ENCODE data around the gene CLECL1.
A peak's percentile ranks its signal among the peaks of the same experiment; 100 is the strongest.

CLECL1 gene

DNA sequence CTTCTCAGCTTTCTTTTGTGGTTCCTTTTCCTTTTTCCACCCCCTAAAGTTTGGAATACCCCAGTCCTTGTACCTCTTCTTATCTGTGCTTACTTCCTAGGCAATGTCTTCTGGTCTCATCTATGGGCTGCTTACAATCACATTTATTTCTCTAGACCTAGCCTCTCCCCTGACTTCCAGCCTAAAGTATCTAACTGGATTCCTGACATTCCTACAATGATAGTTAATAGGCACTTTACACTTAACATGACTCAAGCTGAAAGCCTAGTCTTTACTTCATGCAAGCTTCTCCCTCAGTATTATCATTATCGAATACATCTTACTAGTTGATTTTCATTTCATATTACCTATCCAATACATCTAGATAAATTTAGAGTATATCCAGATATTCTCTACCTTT is 21.2 kb downstream of the CLECL1 start:
- Histone ChIP-seq H3K79me1 (ENCODE audit: low read length) (no peaks in the 10 kb centered on the region), H2BK120ac (ENCODE audit: insufficient read depth, low read length, poor library complexity) (no peak overlapping the region), H3K9me3 (ENCODE audit: insufficient read depth, low read depth, low read length) (no peaks in the 10 kb centered on the region), H3K14ac (ENCODE audit: low read length) (no peak overlapping the region), H3K27ac (ENCODE audit: low read depth, low read length) (no peak overlapping the region), H4K8ac (ENCODE audit: low read depth, low read length) (no peak overlapping the region), H3K4me1 (ENCODE audit: control insufficient read depth in 1 of 2, insufficient read depth in 2 of 2, low read length in 2 of 2) (peaks cover 5 to 7% of the 10 kb centered on the region in 2 experiments), H3K36me3 (ENCODE audit: control insufficient read depth in 1 of 2, insufficient read depth in 2 of 2, low read length in 2 of 2) (no peaks in the 10 kb centered on the region), H3K4me3 (ENCODE audit: low read depth, low read length) (no peak overlapping the region), H2AK5ac (ENCODE audit: low read length) (no peak overlapping the region), H2BK12ac (ENCODE audit: low read length) (no peak overlapping the region), H2AFZ (ENCODE audit: insufficient read depth, low read length, poor library complexity) (no peak overlapping the region), H3K79me2 (ENCODE audit: control insufficient read depth, insufficient read depth, low read length, poor library complexity) (no peaks in the 10 kb centered on the region), H3K18ac (ENCODE audit: low read length) (no peak overlapping the region), H4K12ac (ENCODE audit: low read depth, low read length) (no peak overlapping the region), H2BK5ac (ENCODE audit: low read depth, low read length, poor library complexity) (no peak overlapping the region), H3K4me2 (ENCODE audit: low read length) (no peak overlapping the region), H4K91ac (ENCODE audit: low read depth, low read length) (no peak overlapping the region), H3K9ac (ENCODE audit: low read length) (no peak overlapping the region), H3K27me3 (ENCODE audit: insufficient read depth, low read length) (no peaks in the 10 kb centered on the region), H3K23ac (ENCODE audit: low read length) (no peak overlapping the region), H3K4ac (ENCODE audit: low read depth, low read length) (no peak overlapping the region)
- peak in 1 of 2 donors; percentile 75 for DNase-seq
- no CpG with 5 or more reads among the region's 1 CpG for WGBS (ENCODE audit: extremely low coverage, insufficient coverage, insufficient read length)

DNA sequence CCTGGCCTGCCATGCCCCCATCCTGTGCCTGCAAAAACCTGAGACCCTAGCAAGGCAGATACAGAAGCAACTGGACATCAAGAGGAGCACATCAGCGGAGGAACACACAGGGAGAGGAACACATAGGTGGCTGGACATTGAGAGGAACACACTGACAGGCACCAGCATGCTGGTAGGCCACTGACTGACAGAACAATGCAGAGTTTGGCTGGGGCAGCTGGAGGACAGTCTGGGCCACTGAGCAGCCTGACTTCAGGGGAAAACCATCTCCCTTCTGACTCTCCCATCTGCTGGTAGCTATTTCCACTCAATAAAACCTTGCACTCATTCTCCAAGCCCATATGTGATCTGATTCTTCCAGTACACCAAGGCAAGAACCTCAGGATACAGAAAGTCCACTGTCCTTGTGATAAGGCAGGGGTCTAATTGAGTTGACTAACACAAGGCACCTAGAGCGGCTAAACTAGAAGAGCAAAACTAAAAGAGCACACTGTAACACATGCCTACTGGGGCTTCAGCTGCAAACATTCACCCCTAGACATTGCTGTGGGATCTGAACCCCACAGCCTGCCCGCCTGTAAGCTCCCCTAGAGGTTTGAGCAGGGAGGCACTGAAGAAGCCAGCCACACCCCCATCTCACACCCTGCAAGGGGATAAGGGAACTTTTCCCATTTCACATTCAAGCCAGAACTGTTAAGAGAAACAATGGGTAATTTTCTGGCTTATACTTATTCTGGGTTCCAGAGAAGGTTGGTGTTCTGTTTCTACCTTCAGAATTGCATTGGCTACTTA is 22.1 kb downstream of the CLECL1 start:
- no peak overlapping the region for H3K4me3 ChIP-seq (ENCODE audit: low read depth, low read length)
- H3K4ac ChIP-seq (ENCODE audit: low read depth, low read length), result no peak overlapping the region
- H3K79me2 ChIP-seq (ENCODE audit: control insufficient read depth, insufficient read depth, low read length, poor library complexity), result no peaks in the 10 kb centered on the region
- H3K9me3 ChIP-seq (ENCODE audit: insufficient read depth, low read depth, low read length), result no peaks in the 10 kb centered on the region
- no peak overlapping the region for H4K8ac ChIP-seq (ENCODE audit: low read depth, low read length)
- WGBS (ENCODE audit: extremely low coverage, insufficient coverage, insufficient read length), result no CpG with 5 or more reads among the region's 3 CpGs
- no peak overlapping the region for H2BK120ac ChIP-seq (ENCODE audit: insufficient read depth, low read length, poor library complexity)
- peak overlapping the region; percentile 39 for H2AK5ac ChIP-seq (ENCODE audit: low read length)
- H3K14ac ChIP-seq (ENCODE audit: low read length), result peak overlapping the region; percentile 24
- no peaks in the 10 kb centered on the region for H3K79me1 ChIP-seq (ENCODE audit: low read length)
- H2BK12ac ChIP-seq (ENCODE audit: low read length), result peak overlapping the region; percentile 46
- no peak overlapping the region for H4K12ac ChIP-seq (ENCODE audit: low read depth, low read length)
- H3K4me2 ChIP-seq (ENCODE audit: low read length), result no peak overlapping the region
- H3K23ac ChIP-seq (ENCODE audit: low read length), result no peak overlapping the region
- no peak overlapping the region for H3K18ac ChIP-seq (ENCODE audit: low read length)
- peak overlapping the region; percentile 39 for H4K91ac ChIP-seq (ENCODE audit: low read depth, low read length)
- no peaks in the 10 kb centered on the region for H3K36me3 ChIP-seq (ENCODE audit: control insufficient read depth in 1 of 2, insufficient read depth in 2 of 2, low read length in 2 of 2)
- no peak overlapping the region for H2AFZ ChIP-seq (ENCODE audit: insufficient read depth, low read length, poor library complexity)
- H3K27me3 ChIP-seq (ENCODE audit: insufficient read depth, low read length), result no peaks in the 10 kb centered on the region
- peak overlapping the region; percentile 42 for H2BK5ac ChIP-seq (ENCODE audit: low read depth, low read length, poor library complexity)
- no peak overlapping the region for H3K27ac ChIP-seq (ENCODE audit: low read depth, low read length)
- DNase-seq, result peak; percentile 96 to 97
- H3K9ac ChIP-seq (ENCODE audit: low read length), result no peak overlapping the region
- H3K4me1 ChIP-seq (ENCODE audit: control insufficient read depth in 1 of 2, insufficient read depth in 2 of 2, low read length in 2 of 2), result peaks cover 5 to 7% of the 10 kb centered on the region in 2 experiments

DNA sequence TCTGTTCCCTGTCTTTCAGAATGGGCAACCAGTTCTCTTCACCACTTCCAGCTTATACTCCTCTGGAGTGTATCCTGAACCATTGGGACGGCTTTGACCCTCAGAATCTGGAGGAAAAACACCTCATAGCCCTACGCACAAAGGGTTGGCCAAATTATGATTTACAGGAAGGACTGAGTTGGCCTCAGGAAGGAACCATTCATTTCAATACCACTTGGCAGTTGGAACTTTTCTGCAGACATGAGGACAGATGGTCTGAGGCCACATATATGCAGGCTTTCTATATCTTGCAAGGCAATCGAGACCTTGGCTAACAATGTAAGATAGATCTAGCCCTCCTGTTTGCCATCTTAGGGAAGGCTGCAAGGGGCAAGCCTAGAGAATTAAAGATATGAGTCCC is 24.0 kb downstream of the CLECL1 start:
- no peak for DNase-seq
- Histone ChIP-seq H2AK5ac (ENCODE audit: low read length) (no peak overlapping the region), H3K27ac (ENCODE audit: low read depth, low read length) (no peak overlapping the region), H2BK120ac (ENCODE audit: insufficient read depth, low read length, poor library complexity) (no peak overlapping the region), H4K91ac (ENCODE audit: low read depth, low read length) (no peak overlapping the region), H2BK5ac (ENCODE audit: low read depth, low read length, poor library complexity) (no peak overlapping the region), H3K27me3 (ENCODE audit: insufficient read depth, low read length) (no peaks in the 10 kb centered on the region), H3K4me1 (ENCODE audit: control insufficient read depth in 1 of 2, insufficient read depth in 2 of 2, low read length in 2 of 2) (peaks cover 5 to 7% of the 10 kb centered on the region in 2 experiments), H3K14ac (ENCODE audit: low read length) (no peak overlapping the region), H4K12ac (ENCODE audit: low read depth, low read length) (no peak overlapping the region), H3K36me3 (ENCODE audit: control insufficient read depth in 1 of 2, insufficient read depth in 2 of 2, low read length in 2 of 2) (no peaks in the 10 kb centered on the region), H3K79me1 (ENCODE audit: low read length) (no peaks in the 10 kb centered on the region), H3K23ac (ENCODE audit: low read length) (no peak overlapping the region), H3K18ac (ENCODE audit: low read length) (no peak overlapping the region), H4K8ac (ENCODE audit: low read depth, low read length) (no peak overlapping the region), H3K4me2 (ENCODE audit: low read length) (peak overlapping the region; percentile 23), H3K9me3 (ENCODE audit: insufficient read depth, low read depth, low read length) (no peaks in the 10 kb centered on the region), H3K4ac (ENCODE audit: low read depth, low read length) (no peak overlapping the region), H3K79me2 (ENCODE audit: control insufficient read depth, insufficient read depth, low read length, poor library complexity) (no peaks in the 10 kb centered on the region), H2BK12ac (ENCODE audit: low read length) (no peak overlapping the region), H2AFZ (ENCODE audit: insufficient read depth, low read length, poor library complexity) (no peak overlapping the region), H3K4me3 (ENCODE audit: low read depth, low read length) (no peak overlapping the region), H3K9ac (ENCODE audit: low read length) (no peak overlapping the region)
- WGBS (ENCODE audit: extremely low coverage, insufficient coverage, insufficient read length), result no CpG with 5 or more reads among the region's 3 CpGs

DNA sequence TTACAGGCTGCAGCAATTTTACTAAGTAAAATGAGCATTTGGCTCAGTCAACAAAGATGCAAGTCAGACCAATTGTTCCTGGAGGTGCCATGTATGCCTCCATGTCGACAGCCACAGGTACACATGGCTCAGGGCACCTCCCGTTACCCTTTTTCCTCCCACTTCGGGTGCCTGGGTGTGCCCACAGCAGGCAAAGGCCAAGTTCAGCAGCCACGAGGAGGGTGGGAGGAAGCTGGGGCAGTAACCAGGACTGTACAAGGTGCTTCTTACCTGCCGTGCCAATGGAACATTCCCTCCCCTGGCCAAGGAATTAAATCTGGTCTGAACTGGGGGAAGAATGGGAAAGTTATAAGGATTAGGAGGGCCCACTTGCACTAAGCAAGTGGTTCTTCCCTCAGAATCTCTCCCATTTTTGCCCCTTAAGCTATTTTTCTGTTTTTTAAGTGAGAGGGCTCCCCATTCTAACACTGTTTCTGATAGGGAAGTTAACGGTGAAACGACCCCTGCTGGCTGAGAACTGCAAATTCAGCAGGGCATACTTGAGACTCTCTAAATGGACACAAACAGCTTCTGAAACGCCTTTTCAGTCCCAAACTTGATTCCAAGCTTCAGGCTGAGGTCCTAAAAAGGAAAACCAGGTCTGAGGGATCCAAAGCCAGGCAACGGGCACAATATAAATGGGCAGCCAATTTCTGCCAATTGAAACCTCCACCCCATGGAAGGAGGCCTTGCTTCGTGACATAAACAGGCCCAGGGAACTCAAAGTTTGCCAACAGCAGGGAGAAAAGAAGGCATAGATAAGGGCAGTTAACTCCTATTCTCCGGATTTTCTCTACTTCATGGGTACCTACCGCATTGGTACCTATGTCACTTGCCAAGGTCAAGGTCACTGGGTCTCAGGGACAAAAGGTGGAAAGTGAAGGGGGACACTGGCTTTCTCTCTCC is 24.8 kb downstream of the CLECL1 start:
- H3K9ac ChIP-seq (ENCODE audit: low read length), result no peak overlapping the region
- no peak overlapping the region for H4K12ac ChIP-seq (ENCODE audit: low read depth, low read length)
- peaks cover 5 to 7% of the 10 kb centered on the region in 2 experiments for H3K4me1 ChIP-seq (ENCODE audit: control insufficient read depth in 1 of 2, insufficient read depth in 2 of 2, low read length in 2 of 2)
- no peak overlapping the region for H2BK12ac ChIP-seq (ENCODE audit: low read length)
- no peak overlapping the region for H4K8ac ChIP-seq (ENCODE audit: low read depth, low read length)
- no peak overlapping the region for H2AK5ac ChIP-seq (ENCODE audit: low read length)
- H3K14ac ChIP-seq (ENCODE audit: low read length), result no peak overlapping the region
- no peak overlapping the region for H4K91ac ChIP-seq (ENCODE audit: low read depth, low read length)
- no CpG with 5 or more reads among the region's 12 CpGs for WGBS (ENCODE audit: extremely low coverage, insufficient coverage, insufficient read length)
- H3K4ac ChIP-seq (ENCODE audit: low read depth, low read length), result no peak overlapping the region
- H3K36me3 ChIP-seq (ENCODE audit: control insufficient read depth in 1 of 2, insufficient read depth in 2 of 2, low read length in 2 of 2), result no peaks in the 10 kb centered on the region
- no peak overlapping the region for H2BK120ac ChIP-seq (ENCODE audit: insufficient read depth, low read length, poor library complexity)
- DNase-seq, result peak in 1 of 2 donors; percentile 71
- H3K4me3 ChIP-seq (ENCODE audit: low read depth, low read length), result peak overlapping the region; percentile 2
- H3K27ac ChIP-seq (ENCODE audit: low read depth, low read length), result no peak overlapping the region
- no peaks in the 10 kb centered on the region for H3K27me3 ChIP-seq (ENCODE audit: insufficient read depth, low read length)
- no peaks in the 10 kb centered on the region for H3K9me3 ChIP-seq (ENCODE audit: insufficient read depth, low read depth, low read length)
- no peak overlapping the region for H2BK5ac ChIP-seq (ENCODE audit: low read depth, low read length, poor library complexity)
- H3K4me2 ChIP-seq (ENCODE audit: low read length), result no peak overlapping the region
- no peak overlapping the region for H3K23ac ChIP-seq (ENCODE audit: low read length)
- H3K79me2 ChIP-seq (ENCODE audit: control insufficient read depth, insufficient read depth, low read length, poor library complexity), result no peaks in the 10 kb centered on the region
- no peaks in the 10 kb centered on the region for H3K79me1 ChIP-seq (ENCODE audit: low read length)
- H2AFZ ChIP-seq (ENCODE audit: insufficient read depth, low read length, poor library complexity), result no peak overlapping the region
- H3K18ac ChIP-seq (ENCODE audit: low read length), result no peak overlapping the region
